HepG2 (cell line): Measurements from ENCODE around the gene BCAN. TPM values are rescaled to one million over a fixed set of nuclear protein-coding genes. Genes with fewer than 3 reads are reported as not detected.
A peak's percentile ranks its signal among the peaks of the same experiment; 100 is the strongest.

Experiments
- ATAC-seq: fragments of 200-7000 bp; cut with Tn5 transposase; 3 replicates; pipeline ENCODE4 v1.9.1; 2020; ENCODE audit warnings: mild to moderate bottlenecking, moderate library complexity
- BruUV-seq: library from RNA; stranded (reverse); fragments of 400-500 nt; replicated peaks from 2 replicates; lab custom pipeline; 2021; lab: Mats Ljungman, UMichigan
- CTCF ChIA-PET: fragments of 300-600 bp; formaldehyde crosslinking; extraction: SDS; loops from one replicate; lab custom pipeline; 2021; ENCODE audit warnings: low total read pairs, inconsistent platforms, low intra/inter-chr PET ratio; lab: Yijun Ruan, JAX
- POLR2A ChIA-PET: fragments of 350-600 bp; sonication (Branson Sonifier 250); formaldehyde crosslinking; loops from one replicate; lab custom pipeline; 2020; ENCODE audit warnings: antibody characterized with exemption, inconsistent platforms; lab: Yijun Ruan, JAX
- DNase-seq: peaks from one replicate; pipeline ENCODE4 v3.0.0-alpha.2; 2015; ENCODE audit warnings: low spot score
- FAIRE-seq: peaks from 3 replicates; lab custom pipeline; 2011; peaks lifted over from hg19 to GRCh38; lab: Jason Lieb, UNC
- H2AFZ ChIP-seq: one replicate; pipeline ENCODE4 v1.6.1; 2011; ENCODE audit warnings: low read length, inconsistent platforms
- H3K27ac ChIP-seq: fragments of 300-600 bp; 3 replicates; pipeline ENCODE4 v1.8.0; 2011; ENCODE audit warnings: mixed run types, mild to moderate bottlenecking, mixed read lengths, low read length, inconsistent platforms; ENCODE audit not compliant: insufficient read depth; ENCODE audit errors: extremely low read length
- H3K27me3 ChIP-seq, 2 experiments: fragments of 200-600 bp in 1 of 2; 2 replicates in 1 of 2; 3 replicates in 1 of 2; pipeline versions ENCODE4 v1.6.0 to v1.8.0; 2011; ENCODE audit warnings: low read length in 2 of 2, mild to moderate bottlenecking in 2 of 2, moderate library complexity in 2 of 2, inconsistent platforms in 1 of 2; ENCODE audit not compliant: insufficient read depth in 2 of 2, control insufficient read depth in 1 of 2
- H3K36me3 ChIP-seq, 2 experiments: fragments of 200-600 bp in 1 of 2; replicated peaks in 1 of 2; 2 replicates in 1 of 2; 3 replicates in 1 of 2; pipeline versions ENCODE4 v1.5.1 to v1.8.0; 2011; ENCODE audit warnings: low read length in 2 of 2, inconsistent platforms in 1 of 2; ENCODE audit not compliant: insufficient read depth in 2 of 2, control insufficient read depth in 1 of 2
- H3K4me1 ChIP-seq: 2 replicates; pipeline ENCODE4 v1.5.1; 2012; ENCODE audit warnings: low read length, inconsistent platforms; ENCODE audit not compliant: insufficient read depth
- H3K4me2 ChIP-seq: 2 replicates; pipeline ENCODE4 v1.6.0; 2011; ENCODE audit warnings: low read depth, low read length, inconsistent platforms
- H3K4me3 ChIP-seq, 3 experiments: fragments of 200-600 bp in 1 of 3; sonication (generic), shearing (Covaris generic) in 1 of 3; replicated peaks in 1 of 3; 2 replicates each; pipeline ENCODE4 v1.5.1; 2011 to 2016; ENCODE audit warnings: low read length in 3 of 3, inconsistent platforms in 2 of 3, low read depth in 2 of 3, mild to moderate bottlenecking in 2 of 3, control low read depth in 1 of 3, mixed read lengths in 1 of 3; ENCODE audit not compliant: insufficient read depth in 1 of 3
- H3K79me2 ChIP-seq: one replicate; pipeline ENCODE4 v1.6.1; 2011; ENCODE audit warnings: low read length, inconsistent platforms; ENCODE audit not compliant: insufficient read depth
- H3K9ac ChIP-seq: 2 replicates; pipeline ENCODE4 v1.6.0; 2011; ENCODE audit warnings: mild to moderate bottlenecking, low read depth, low read length, inconsistent platforms; ENCODE audit not compliant: insufficient read depth
- H3K9me3 ChIP-seq: 2 replicates; pipeline ENCODE4 v1.5.1; 2012; ENCODE audit warnings: mild to moderate bottlenecking, low read length
- H4K20me1 ChIP-seq: 2 replicates; pipeline ENCODE4 v1.6.0; 2011; ENCODE audit warnings: inconsistent platforms, mild to moderate bottlenecking, low read length, moderate library complexity; ENCODE audit not compliant: insufficient read depth
- WGBS: methylation state at CpG from one replicate; pipeline ENCODE4 v1.1.6; 2017; ENCODE audit warnings: low lambda C conversion rate; 5-methylcytosine and 5-hydroxymethylcytosine counted together
- in situ Hi-C: cut with HindIII; loops from 2 replicates; pipeline ENCODE4 v1.10.0; 2017; ENCODE audit warnings: low pct_unique_long_range_greater_than_20kb; ENCODE audit not compliant: extremely low pct_ligation_motif_present
- intact Hi-C: fragments of 100-400 bp; cut with micrococcal nuclease; formaldehyde crosslinking; loops from one replicate; pipeline ENCODE4 v1.10.0; 2022; ENCODE audit not compliant: unreplicated experiment
- polyA plus RNA-seq, 8 experiments: library from polyadenylated mRNA; depleted of rRNA in 3 of 8; stranded (reverse) in 7 of 8; unstranded in 1 of 8; fragments of >200 nt; fragmentation: Illumina TruSeq in 4 of 8; extraction: Trizol in 4 of 8; gene quantifications; 2 replicates each; pipeline versions ENCODE4 v1.2.1 to v1.2.3, GENCODE V29; 2011 to 2016; ENCODE audit warnings: low read depth in 4 of 8, missing spikeins in 1 of 8, mixed read lengths in 1 of 8; ENCODE audit not compliant: insufficient read depth in 1 of 8
- total RNA-seq, 5 experiments: library from RNA; depleted of rRNA; stranded (reverse); fragments of >200 nt; fragmentation: Illumina TruSeq; extraction: Trizol; gene quantifications; 2 replicates each; pipeline ENCODE4 v1.2.3, GENCODE V29; 2016; ENCODE audit warnings: low read depth in 1 of 5
- TF ChIP-seq, protein P1 (sequence below): sonication (generic); formaldehyde crosslinking; IDR thresholded peaks from 2 replicates; pipeline ENCODE4 v1.5.1; 2020; ENCODE audit warnings: mild to moderate bottlenecking, missing genetic modification reagents, moderate library complexity
- TF ChIP-seq, protein P2 (sequence below): sonication (generic); formaldehyde crosslinking; IDR thresholded peaks from 2 replicates; pipeline ENCODE4 v1.4.0; 2020; ENCODE audit warnings: missing genetic modification reagents

Gene BCAN
- total and polyA plus RNA-seq, 2 of the 13 experiments (the other 11 are each of a cell fraction or from before 2014, with no cell fraction given), result not detected

DNA sequence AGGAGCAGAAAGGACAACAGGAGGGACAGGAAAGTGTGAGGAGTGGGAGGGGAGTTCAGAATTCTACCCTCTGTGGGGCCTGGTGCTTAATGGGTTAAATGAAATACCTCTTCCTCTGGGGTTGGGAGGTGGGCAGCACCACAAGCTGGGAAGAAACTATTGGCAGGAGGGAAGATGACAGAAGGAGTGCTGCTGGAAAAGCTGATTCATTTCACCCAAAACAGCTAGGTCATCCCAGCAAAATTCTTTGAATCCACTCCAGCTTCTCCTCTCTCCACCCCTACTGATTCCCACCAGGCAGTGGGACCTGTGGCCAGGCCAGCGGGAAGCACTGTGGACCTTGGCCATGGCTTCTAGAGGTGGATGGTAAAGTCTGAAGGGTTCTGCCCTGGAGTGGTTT lies 12.8 kb downstream of the BCAN start:
- Histone ChIP-seq H3K36me3 (peaks cover 1 to 5% of the 10 kb centered on the region in 2 experiments; a peak in 1 of 5 replicates), H3K4me1 (peaks cover 43% of the 10 kb centered on the region), H4K20me1 (peaks cover 94% of the 10 kb centered on the region), H3K4me3 (no peak overlapping the region), H2AFZ (no peak overlapping the region), H3K9me3 (no peaks in the 10 kb centered on the region), H3K9ac (no peak overlapping the region), H3K27ac (no peak overlapping the region), H3K4me2 (no peak overlapping the region), H3K79me2 (peaks cover 9% of the 10 kb centered on the region), H3K27me3 (no peaks in the 10 kb centered on the region)
- ChIA-PET CTCF (no interaction called here), POLR2A (no interaction called here)
- FAIRE-seq (no peak), ATAC-seq (no peak), DNase-seq (no peak)
- in situ Hi-C loops (no loop called here), intact Hi-C loops (no loop called here)
- TF ChIP-seq, protein P1, sequence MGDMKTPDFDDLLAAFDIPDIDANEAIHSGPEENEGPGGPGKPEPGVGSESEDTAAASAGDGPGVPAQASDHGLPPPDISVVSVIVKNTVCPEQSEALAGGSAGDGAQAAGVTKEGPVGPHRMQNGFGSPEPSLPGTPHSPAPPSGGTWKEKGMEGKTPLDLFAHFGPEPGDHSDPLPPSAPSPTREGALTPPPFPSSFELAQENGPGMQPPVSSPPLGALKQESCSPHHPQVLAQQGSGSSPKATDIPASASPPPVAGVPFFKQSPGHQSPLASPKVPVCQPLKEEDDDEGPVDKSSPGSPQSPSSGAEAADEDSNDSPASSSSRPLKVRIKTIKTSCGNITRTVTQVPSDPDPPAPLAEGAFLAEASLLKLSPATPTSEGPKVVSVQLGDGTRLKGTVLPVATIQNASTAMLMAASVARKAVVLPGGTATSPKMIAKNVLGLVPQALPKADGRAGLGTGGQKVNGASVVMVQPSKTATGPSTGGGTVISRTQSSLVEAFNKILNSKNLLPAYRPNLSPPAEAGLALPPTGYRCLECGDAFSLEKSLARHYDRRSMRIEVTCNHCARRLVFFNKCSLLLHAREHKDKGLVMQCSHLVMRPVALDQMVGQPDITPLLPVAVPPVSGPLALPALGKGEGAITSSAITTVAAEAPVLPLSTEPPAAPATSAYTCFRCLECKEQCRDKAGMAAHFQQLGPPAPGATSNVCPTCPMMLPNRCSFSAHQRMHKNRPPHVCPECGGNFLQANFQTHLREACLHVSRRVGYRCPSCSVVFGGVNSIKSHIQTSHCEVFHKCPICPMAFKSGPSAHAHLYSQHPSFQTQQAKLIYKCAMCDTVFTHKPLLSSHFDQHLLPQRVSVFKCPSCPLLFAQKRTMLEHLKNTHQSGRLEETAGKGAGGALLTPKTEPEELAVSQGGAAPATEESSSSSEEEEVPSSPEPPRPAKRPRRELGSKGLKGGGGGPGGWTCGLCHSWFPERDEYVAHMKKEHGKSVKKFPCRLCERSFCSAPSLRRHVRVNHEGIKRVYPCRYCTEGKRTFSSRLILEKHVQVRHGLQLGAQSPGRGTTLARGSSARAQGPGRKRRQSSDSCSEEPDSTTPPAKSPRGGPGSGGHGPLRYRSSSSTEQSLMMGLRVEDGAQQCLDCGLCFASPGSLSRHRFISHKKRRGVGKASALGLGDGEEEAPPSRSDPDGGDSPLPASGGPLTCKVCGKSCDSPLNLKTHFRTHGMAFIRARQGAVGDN (CRISPR knock-in tag), result no peak
- TF ChIP-seq, protein P2, sequence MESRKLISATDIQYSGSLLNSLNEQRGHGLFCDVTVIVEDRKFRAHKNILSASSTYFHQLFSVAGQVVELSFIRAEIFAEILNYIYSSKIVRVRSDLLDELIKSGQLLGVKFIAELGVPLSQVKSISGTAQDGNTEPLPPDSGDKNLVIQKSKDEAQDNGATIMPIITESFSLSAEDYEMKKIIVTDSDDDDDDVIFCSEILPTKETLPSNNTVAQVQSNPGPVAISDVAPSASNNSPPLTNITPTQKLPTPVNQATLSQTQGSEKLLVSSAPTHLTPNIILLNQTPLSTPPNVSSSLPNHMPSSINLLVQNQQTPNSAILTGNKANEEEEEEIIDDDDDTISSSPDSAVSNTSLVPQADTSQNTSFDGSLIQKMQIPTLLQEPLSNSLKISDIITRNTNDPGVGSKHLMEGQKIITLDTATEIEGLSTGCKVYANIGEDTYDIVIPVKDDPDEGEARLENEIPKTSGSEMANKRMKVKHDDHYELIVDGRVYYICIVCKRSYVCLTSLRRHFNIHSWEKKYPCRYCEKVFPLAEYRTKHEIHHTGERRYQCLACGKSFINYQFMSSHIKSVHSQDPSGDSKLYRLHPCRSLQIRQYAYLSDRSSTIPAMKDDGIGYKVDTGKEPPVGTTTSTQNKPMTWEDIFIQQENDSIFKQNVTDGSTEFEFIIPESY (CRISPR knock-in tag), result 0 out of 2 replicates have a peak, but pooled peaks have one; percentile 39
- 67% methylated on average over 1 of the region's 1 CpG for WGBS
- BruUV-seq, result no TSS peak
